PC-3 (cell line): Measurements from ENCODE around the gene LRRC10B. TPM values are rescaled to one million over a fixed set of nuclear protein-coding genes. Genes with fewer than 3 reads are reported as not detected.

ENCODE experiments used
- ATAC-seq: fragments of 200-7000 bp; cut with Tn5 transposase; 2 replicates; pipeline ENCODE4 v1.9.1; 2020; ENCODE audit warnings: mild to moderate bottlenecking, moderate library complexity
- BruUV-seq: library from RNA; stranded (reverse); fragments of 400-500 nt; replicated peaks from 2 replicates; lab custom pipeline; 2021; lab: Mats Ljungman, UMichigan
- CTCF ChIA-PET: fragments of 300-600 bp; sonication (Branson Sonifier 250); formaldehyde crosslinking; loops from one replicate; lab custom pipeline; 2022; ENCODE audit warnings: antibody characterized with exemption; lab: Charles Lee
- POLR2A ChIA-PET: fragments of 300-600 bp; sonication (Branson Sonifier 250); formaldehyde crosslinking; loops from one replicate; lab custom pipeline; 2022; ENCODE audit warnings: antibody characterized with exemption; ENCODE audit not compliant: unreplicated experiment; lab: Charles Lee
- DNase-seq: peaks from one replicate; pipeline ENCODE4 v3.0.0-alpha.2; 2015
- H2AFZ ChIP-seq: fragments of 300-600 bp; sonication (generic); 2 replicates; pipeline ENCODE4 v1.6.0; 2016; ENCODE audit warnings: antibody characterized with exemption, low read length
- H3F3A ChIP-seq: fragments of 300-600 bp; sonication (generic); one replicate; pipeline ENCODE4 v1.6.0; 2017; ENCODE audit warnings: antibody characterized with exemption, low read length, control low read depth, mild to moderate bottlenecking; ENCODE audit not compliant: unreplicated experiment
- H3K27ac ChIP-seq: fragments of 300-600 bp; sonication (generic); 2 replicates; pipeline ENCODE4 v1.5.1; 2016; ENCODE audit warnings: mild to moderate bottlenecking, low read length
- H3K27me3 ChIP-seq: fragments of 300-600 bp; sonication (generic); 2 replicates; pipeline ENCODE4 v1.6.1; 2016; ENCODE audit warnings: low read length, mixed read lengths
- H3K36me3 ChIP-seq: fragments of 300-600 bp; sonication (generic); 2 replicates; pipeline ENCODE4 v1.6.1; 2016; ENCODE audit warnings: low read depth, mixed run types, low read length, mixed read lengths
- H3K4me1 ChIP-seq: fragments of 300-600 bp; sonication (generic); 2 replicates; pipeline ENCODE4 v1.5.1; 2016; ENCODE audit warnings: low read length; ENCODE audit not compliant: insufficient read depth
- H3K4me2 ChIP-seq: fragments of 300-600 bp; sonication (generic); 2 replicates; pipeline ENCODE4 v1.6.0; 2016; ENCODE audit warnings: low read length
- H3K4me3 ChIP-seq: fragments of 300-600 bp; sonication (generic); 2 replicates; pipeline ENCODE4 v1.5.1; 2016; ENCODE audit warnings: mild to moderate bottlenecking, low read length, mixed read lengths
- H3K79me2 ChIP-seq: fragments of 300-600 bp; sonication (generic); 2 replicates; pipeline ENCODE4 v1.6.1; 2017; ENCODE audit warnings: low read length, mixed read lengths
- H3K9ac ChIP-seq: fragments of 300-600 bp; sonication (generic); 2 replicates; pipeline ENCODE4 v1.6.0; 2016; ENCODE audit warnings: mild to moderate bottlenecking, low read length
- H3K9me2 ChIP-seq: fragments of 300-600 bp; sonication (generic); replicated peaks from 2 replicates; pipeline ENCODE4 v1.6.1; 2016; ENCODE audit warnings: mixed run types, low read length, mixed read lengths
- H3K9me3 ChIP-seq: fragments of 300-600 bp; sonication (generic); 2 replicates; pipeline ENCODE4 v1.6.1; 2016; ENCODE audit warnings: low read length, mixed read lengths
- H4K20me1 ChIP-seq: fragments of 300-600 bp; sonication (generic); 2 replicates; pipeline ENCODE4 v1.6.1; 2016; ENCODE audit warnings: low read length, mixed read lengths
- CTCF ChIP-seq: fragments of 300-600 bp; sonication (generic); conservative IDR thresholded peaks from 2 replicates; pipeline ENCODE4 v1.5.1; 2017; ENCODE audit warnings: antibody characterized with exemption, low read depth, mild to moderate bottlenecking, low read length
- EZH2 ChIP-seq: fragments of 300-600 bp; sonication (generic); IDR thresholded peaks from one replicate; pipeline ENCODE4 v1.6.1; 2017; ENCODE audit warnings: antibody characterized with exemption, mild to moderate bottlenecking, low read length; ENCODE audit not compliant: unreplicated experiment
- EZH2phosphoT487 ChIP-seq: fragments of 300-600 bp; sonication (generic); IDR thresholded peaks from 2 replicates; pipeline ENCODE4 v1.6.1; 2018; ENCODE audit warnings: mild to moderate bottlenecking, antibody characterized with exemption, low read length, borderline replicate concordance
- intact Hi-C: fragments of 100-400 bp; cut with micrococcal nuclease; formaldehyde crosslinking; loops from 2 replicates; pipeline ENCODE4 v1.9.0; 2023
- total RNA-seq: library from RNA; depleted of rRNA; stranded (reverse); fragments of >200 nt; gene quantifications from 2 replicates; pipeline ENCODE4 v1.2.3, GENCODE V29; 2014

The LRRC10B gene
- total RNA-seq, 1 experiment from 2014 or later: 0.55 TPM

GRCh38 chr11:61498767-61499341, 9.7 kb upstream of the LRRC10B start:
- Histone ChIP-seq H3K27me3 (no peaks in the 10 kb centered on the region), H3K4me3 (no peak overlapping the region), H2AFZ (no peak overlapping the region), H3K79me2 (no peaks in the 10 kb centered on the region), H3K27ac (no peak overlapping the region), H3K9me3 (no peaks in the 10 kb centered on the region), H3K4me2 (no peak overlapping the region), H3F3A (no peaks in the 10 kb centered on the region), H3K4me1 (peaks cover 5% of the 10 kb centered on the region; the same call in 1 of the 2 replicates), H3K9ac (no peak overlapping the region), H3K36me3 (no peaks in the 10 kb centered on the region), H4K20me1 (no peaks in the 10 kb centered on the region), H3K9me2 (no peaks in the 10 kb centered on the region)
- ATAC-seq (no peak), DNase-seq (no peak)
- no peak for TF ChIP-seq CTCF
- no peak for TF ChIP-seq EZH2
- TF ChIP-seq EZH2phosphoT487: no peak
- ChIA-PET CTCF (no interaction called here), POLR2A (no interaction called here)
- no TSS peak for BruUV-seq
- intact Hi-C loops: no loop called here

- Histone ChIP-seq H3K9ac (no peak overlapping the region), H3K79me2 (no peaks in the 10 kb centered on the region), H2AFZ (no peak overlapping the region), H3K9me3 (no peaks in the 10 kb centered on the region), H3F3A (no peaks in the 10 kb centered on the region), H3K4me2 (no peak overlapping the region), H3K36me3 (no peaks in the 10 kb centered on the region), H4K20me1 (no peaks in the 10 kb centered on the region), H3K27me3 (no peaks in the 10 kb centered on the region), H3K4me3 (no peak overlapping the region), H3K27ac (no peak overlapping the region), H3K9me2 (no peaks in the 10 kb centered on the region), H3K4me1 (peaks cover 5% of the 10 kb centered on the region; the same call in 1 of the 2 replicates)
- no TSS peak for BruUV-seq
- intact Hi-C loops: no loop called here
- TF ChIP-seq EZH2: no peak
- no peak for TF ChIP-seq CTCF
- ATAC-seq (no peak), DNase-seq (no peak)
- ChIA-PET CTCF (no interaction called here), POLR2A (no interaction called here)
Measured at GRCh38 chr11:61499816-61500491, 8.6 kb upstream of the LRRC10B start.

GRCh38 chr11:61502522-61502921, 6.0 kb upstream of the LRRC10B start:
- intact Hi-C loops: no loop called here
- ChIA-PET CTCF (no interaction called here), POLR2A (no interaction called here)
- Histone ChIP-seq H3K27me3 (peaks cover 3% of the 10 kb centered on the region), H3F3A (no peaks in the 10 kb centered on the region), H3K27ac (no peak overlapping the region), H3K4me2 (no peak overlapping the region), H4K20me1 (no peaks in the 10 kb centered on the region), H3K36me3 (no peaks in the 10 kb centered on the region), H3K4me3 (no peak overlapping the region), H3K9me2 (no peaks in the 10 kb centered on the region), H3K4me1 (peaks cover 5% of the 10 kb centered on the region; the same call in 1 of the 2 replicates), H3K9ac (no peak overlapping the region), H2AFZ (no peak overlapping the region), H3K9me3 (no peaks in the 10 kb centered on the region), H3K79me2 (no peaks in the 10 kb centered on the region)
- no peak for ATAC-seq
- TF ChIP-seq EZH2phosphoT487 (no peak), EZH2 (no peak), CTCF (no peak)
- no peak for DNase-seq
- BruUV-seq: no TSS peak
